Body of pancreas (tissue), 4 donors: ENCODE results near the gene CD86.

ENCODE experiments used
- CTCF ChIP-seq, 7 experiments: fragments of 450-650 bp in 4 of 7; fragments of 200-600 bp in 3 of 7; sonication (generic) in 3 of 7; IDR thresholded peaks; one replicate each; pipeline ENCODE4 v1.5.1; 2016 to 2019; ENCODE audit warnings: antibody characterized with exemption in 7 of 7
- POLR2A ChIP-seq, 3 donors: fragments of 450-650 bp; IDR thresholded peaks; one replicate each; pipeline ENCODE4 v1.6.1; 2016; ENCODE audit warnings: antibody characterized with exemption in 3 of 3, mild to moderate bottlenecking in 2 of 3

DNA sequence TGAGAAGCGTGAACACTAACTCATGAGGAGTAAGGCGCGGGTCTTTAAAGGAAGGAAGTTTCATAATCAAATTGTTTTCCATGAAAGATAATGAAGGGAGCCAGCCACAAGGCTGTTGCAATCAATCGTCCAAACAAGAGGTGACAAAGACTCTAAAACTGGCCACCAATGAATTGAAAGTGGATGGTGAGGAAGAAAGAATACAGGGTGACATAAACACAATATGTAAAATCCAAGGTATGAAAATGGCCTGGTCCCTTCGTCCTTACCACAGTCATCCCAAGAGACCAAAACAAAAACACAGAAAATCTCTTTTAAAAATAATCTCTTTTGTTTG lies 12.0 kb downstream of the CD86 start:
- TF ChIP-seq POLR2A (IDR thresholded peaks at IDR 0.05): no peak
- TF ChIP-seq CTCF (IDR thresholded peaks at IDR 0.05): no peak
